Adrenal gland (tissue), 5 donors: ENCODE results near the gene ASAH2.

Experiments used
- POLR2A ChIP-seq, 2 donors: fragments of 450-650 bp; IDR thresholded peaks; one replicate each; pipeline ENCODE4 v1.6.1; 2017; ENCODE audit warnings: antibody characterized with exemption in 2 of 2, mild to moderate bottlenecking in 2 of 2, moderate library complexity in 1 of 2
- TF ChIP-seq, protein P1 (sequence below), 6 experiments: fragments of 450-650 bp in 4 of 6; fragments of 200-600 bp in 2 of 6; sonication (generic) in 1 of 6; IDR thresholded peaks; 1 replicate in 5 of 6; 2 replicates in 1 of 6; pipeline versions ENCODE4 v1.5.1 to v1.8.0; 2016 to 2021; ENCODE audit warnings: antibody characterized with exemption in 6 of 6, mild to moderate bottlenecking in 2 of 6, moderate library complexity in 1 of 6
- donor health status: DM: no; HTN: no; CAD: no.

- TF ChIP-seq, protein P1, sequence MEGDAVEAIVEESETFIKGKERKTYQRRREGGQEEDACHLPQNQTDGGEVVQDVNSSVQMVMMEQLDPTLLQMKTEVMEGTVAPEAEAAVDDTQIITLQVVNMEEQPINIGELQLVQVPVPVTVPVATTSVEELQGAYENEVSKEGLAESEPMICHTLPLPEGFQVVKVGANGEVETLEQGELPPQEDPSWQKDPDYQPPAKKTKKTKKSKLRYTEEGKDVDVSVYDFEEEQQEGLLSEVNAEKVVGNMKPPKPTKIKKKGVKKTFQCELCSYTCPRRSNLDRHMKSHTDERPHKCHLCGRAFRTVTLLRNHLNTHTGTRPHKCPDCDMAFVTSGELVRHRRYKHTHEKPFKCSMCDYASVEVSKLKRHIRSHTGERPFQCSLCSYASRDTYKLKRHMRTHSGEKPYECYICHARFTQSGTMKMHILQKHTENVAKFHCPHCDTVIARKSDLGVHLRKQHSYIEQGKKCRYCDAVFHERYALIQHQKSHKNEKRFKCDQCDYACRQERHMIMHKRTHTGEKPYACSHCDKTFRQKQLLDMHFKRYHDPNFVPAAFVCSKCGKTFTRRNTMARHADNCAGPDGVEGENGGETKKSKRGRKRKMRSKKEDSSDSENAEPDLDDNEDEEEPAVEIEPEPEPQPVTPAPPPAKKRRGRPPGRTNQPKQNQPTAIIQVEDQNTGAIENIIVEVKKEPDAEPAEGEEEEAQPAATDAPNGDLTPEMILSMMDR (IDR thresholded peaks at IDR 0.05): no peak
- no peak for TF ChIP-seq POLR2A (IDR thresholded peaks at IDR 0.05)
Observed at GRCh38 chr10:50254479-50254878, 3.2 kb upstream of the ASAH2 start.
